Midbrain (tissue), 1 donor: ENCODE measurements around the gene NCAN.

Experiments
- DNase-seq: peaks from one replicate; lab custom pipeline; 2025; lab: John Stamatoyannopoulos, UW

NCAN gene

DNA sequence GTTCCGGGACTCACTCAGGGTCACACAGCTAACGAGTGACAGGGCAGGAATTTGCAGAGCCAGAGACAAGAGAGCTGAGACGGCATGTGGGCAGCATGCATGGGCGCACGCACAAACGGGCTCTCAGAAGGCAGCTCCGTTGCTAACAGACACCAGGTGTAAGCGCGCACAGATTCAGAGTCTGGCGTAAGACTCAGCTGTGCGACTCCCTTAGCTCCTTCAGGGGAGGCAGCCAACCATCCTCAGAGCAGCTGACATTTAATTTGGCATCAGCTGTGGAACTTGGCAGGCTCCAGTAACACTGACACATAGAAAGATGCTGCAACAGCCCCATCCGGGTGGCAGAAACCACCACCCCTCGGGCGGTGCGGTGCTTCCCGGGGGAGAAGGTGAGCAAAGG lies 68.8 kb downstream of the NCAN start:
- DNase-seq = peak; percentile 13

DNA sequence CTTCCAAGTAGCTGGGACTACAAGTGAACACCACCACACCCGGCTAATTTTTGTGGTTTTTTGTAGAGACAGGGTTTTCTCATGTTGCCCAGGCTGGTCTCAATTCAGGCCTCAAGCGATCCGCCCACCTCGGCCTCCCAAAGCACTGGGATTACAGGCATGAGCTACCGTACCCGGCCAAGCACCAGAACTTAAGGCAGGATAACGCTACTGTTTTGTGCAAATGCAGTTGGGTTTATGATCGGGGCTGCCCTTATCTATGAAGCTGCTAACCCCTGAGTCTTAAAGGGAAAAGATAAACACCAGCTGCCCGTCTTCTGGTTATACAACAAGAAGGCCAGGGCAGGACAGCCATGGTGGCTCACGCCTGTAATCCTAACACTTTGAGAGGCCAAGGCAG lies 73.9 kb downstream of the NCAN start:
- no peak for DNase-seq

DNA sequence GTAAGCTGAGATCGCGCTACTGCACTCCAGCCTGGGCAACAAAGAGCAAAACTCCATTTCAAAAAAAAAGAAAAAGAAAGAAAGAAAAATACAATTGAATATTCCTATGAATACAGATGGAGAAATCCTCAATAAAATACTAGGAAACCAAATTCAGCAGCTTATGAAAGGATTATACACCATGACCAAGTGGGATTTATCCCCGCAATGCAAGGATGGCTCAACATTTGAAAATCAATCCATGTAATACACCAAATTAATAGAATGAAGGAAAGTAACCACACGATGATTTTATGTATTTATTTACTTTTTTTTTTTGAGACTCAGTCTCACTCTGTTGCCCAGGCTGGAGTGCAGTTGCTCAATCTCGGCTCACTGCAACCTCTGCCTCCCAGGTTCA lies 80.8 kb downstream of the NCAN start:
- DNase-seq = no peak

DNA sequence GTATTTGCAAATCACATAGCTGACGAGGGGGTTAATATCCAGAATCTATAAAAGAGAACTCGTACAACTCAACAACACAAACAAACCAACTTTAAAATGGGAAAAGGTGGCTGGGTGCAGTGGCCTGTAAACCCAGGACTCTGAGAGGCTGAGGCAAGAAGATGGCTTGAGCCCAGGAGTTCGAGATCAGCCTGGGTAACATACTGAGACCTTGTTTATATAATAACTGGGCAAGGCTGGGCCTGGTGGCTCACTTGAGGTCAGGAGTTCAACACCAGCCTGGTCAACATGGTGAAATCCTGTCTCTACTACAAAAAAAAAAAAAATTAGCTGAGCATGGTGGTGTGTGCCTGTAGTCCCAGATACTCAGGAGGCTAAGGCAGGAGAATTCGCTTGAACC lies 83.2 kb downstream of the NCAN start:
- no peak for DNase-seq

DNA sequence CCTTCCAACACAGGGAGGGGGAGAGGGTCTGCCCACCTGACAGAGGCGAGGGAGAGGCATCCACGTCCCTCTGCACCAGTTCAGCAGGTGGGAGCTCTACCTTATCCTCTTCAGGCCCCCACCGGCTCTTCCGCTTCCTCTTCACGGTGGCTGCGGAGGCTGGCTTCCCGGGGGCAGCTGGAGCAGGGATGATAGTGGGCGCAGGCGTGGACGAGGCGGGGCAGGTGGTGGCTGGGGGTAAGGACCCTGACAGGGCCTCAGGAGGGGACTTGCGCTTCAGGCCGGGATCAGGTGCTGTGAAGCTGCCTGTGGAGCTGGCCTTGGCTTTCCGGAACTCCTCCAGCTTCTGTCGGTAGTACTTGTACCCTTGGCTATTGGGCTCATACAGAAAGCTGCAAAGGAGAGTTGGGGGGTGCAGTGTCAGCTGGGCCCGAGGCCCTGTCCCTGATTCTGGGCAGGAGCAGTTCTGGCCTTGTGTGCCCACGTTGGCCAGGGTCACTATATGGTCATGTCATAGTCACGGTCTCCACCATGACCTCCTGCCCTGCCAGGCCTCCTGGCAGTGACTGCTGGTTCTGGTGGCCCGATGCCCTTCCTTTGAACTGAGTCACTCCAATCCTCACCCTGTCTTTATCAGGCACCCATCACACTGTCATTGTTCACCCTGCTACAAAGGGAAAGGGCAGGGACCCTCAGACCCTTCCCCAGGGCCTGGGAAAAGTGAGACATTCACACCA lies 85.4 kb downstream of the NCAN start:
- no peak for DNase-seq

- no peak for DNase-seq
These were observed 86.0 kb downstream of the NCAN start for GRCh38 chr19:19297759-19298158.

DNA sequence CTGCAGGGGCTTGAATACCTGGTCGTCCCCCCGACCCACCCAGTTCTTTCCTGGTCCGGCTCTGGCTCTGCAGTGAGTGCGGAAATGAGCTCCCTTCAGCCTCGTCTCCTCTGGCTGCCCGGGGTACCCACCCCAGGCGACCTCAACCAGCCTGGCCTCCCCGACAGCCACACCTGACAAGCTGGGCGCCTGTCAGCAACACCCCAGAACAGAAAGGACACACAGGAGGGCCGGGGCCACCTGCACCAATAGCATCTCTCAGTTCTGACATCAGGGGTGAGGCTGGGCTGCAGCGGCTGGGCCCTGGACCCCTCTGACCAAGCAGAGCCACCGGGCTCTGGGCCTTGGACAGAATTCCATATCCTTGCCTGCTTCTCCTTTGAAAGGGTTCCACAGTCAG lies 88.9 kb downstream of the NCAN start:
- no peak for DNase-seq
